Peyer's patch (tissue), 4 donors: ENCODE measurements around the gene LSM3.

ENCODE experiments used
- POLR2A ChIP-seq, 2 donors: fragments of 450-650 bp; IDR thresholded peaks; one replicate each; pipeline ENCODE4 v1.5.1; 2017; ENCODE audit warnings: antibody characterized with exemption in 2 of 2, mild to moderate bottlenecking in 2 of 2, moderate library complexity in 2 of 2
- TF ChIP-seq, protein P1 (sequence below), 6 experiments: fragments of 450-650 bp in 4 of 6; fragments of 200-600 bp in 2 of 6; sonication (generic) in 1 of 6; IDR thresholded peaks; one replicate each; pipeline ENCODE4 v1.5.1; 2017 to 2019; ENCODE audit warnings: antibody characterized with exemption in 6 of 6, mild to moderate bottlenecking in 3 of 6, moderate library complexity in 1 of 6

DNA sequence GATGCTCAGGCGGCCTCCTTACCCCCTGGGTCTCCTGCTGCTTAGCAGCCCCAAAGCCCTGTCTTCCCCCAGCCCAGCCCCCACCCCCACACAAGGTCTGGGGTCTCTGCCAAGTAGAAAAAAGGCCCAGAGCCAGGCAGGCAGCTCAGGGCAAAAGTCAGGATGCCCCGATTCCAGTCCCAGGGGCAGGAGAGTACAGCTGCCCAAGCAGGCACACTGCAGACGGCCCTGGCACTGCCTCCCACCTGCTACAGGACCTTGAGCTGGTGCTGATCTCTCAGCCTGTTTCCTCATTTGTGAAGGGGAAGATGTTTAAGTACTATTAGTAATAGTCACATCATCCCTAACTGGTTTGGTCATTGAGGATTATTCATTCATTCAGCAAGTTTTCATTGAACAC lies 41.2 kb upstream of the LSM3 start:
- TF ChIP-seq, protein P1, sequence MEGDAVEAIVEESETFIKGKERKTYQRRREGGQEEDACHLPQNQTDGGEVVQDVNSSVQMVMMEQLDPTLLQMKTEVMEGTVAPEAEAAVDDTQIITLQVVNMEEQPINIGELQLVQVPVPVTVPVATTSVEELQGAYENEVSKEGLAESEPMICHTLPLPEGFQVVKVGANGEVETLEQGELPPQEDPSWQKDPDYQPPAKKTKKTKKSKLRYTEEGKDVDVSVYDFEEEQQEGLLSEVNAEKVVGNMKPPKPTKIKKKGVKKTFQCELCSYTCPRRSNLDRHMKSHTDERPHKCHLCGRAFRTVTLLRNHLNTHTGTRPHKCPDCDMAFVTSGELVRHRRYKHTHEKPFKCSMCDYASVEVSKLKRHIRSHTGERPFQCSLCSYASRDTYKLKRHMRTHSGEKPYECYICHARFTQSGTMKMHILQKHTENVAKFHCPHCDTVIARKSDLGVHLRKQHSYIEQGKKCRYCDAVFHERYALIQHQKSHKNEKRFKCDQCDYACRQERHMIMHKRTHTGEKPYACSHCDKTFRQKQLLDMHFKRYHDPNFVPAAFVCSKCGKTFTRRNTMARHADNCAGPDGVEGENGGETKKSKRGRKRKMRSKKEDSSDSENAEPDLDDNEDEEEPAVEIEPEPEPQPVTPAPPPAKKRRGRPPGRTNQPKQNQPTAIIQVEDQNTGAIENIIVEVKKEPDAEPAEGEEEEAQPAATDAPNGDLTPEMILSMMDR (IDR thresholded peaks at IDR 0.05) = no peak
- TF ChIP-seq POLR2A (IDR thresholded peaks at IDR 0.05) = no peak
